ENCODE data around the gene GPX2.

Gene GPX2

DNA sequence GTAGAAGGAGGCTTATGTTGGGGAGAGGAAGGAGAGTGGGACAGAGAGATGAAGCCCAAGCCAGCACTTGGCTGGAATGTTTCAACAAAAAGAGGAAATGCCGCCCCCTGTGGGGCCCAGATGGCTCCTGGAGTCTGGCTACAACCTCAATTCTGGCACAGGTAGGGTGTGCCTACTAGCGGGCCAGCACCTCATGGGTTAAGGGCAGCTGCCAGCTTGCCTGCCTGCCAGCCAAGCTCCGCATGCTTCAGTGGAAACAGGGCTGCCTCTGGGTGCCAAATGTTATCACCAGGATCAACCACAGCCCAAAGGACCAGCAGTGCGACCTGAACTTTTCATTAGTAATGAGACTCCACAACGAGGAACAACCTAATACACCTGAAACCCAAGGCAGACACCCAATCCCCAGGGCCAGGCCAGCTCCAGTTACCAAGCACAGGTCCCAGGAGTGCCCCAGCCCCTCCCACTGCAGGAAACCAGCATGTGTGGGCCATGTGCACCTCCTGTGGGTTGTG lies 18.3 kb upstream of the GPX2 start:
- DNase-seq (ENCODE audit: low read depth): no peak

DNA sequence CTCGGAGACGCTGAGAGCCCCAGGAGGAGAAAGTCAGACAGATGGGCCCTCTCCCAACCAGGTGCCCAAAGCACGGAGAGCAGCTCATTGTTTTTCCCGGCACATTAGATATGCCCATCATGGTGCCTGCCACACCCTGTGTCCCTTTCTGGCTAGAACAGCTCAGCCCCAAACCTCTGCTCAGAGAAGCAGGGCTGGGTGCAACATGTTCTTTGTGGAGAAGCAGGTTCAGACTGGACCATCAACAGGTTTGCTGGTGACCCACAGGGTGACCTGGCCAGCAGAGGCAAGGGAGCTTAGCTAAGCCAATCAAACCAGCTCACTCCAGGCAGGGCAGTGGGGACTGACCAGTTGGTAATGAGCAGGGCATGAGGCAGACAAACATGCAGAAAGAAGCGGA lies 16.2 kb upstream of the GPX2 start:
- no peak for DNase-seq (ENCODE audit: low read depth)

DNA sequence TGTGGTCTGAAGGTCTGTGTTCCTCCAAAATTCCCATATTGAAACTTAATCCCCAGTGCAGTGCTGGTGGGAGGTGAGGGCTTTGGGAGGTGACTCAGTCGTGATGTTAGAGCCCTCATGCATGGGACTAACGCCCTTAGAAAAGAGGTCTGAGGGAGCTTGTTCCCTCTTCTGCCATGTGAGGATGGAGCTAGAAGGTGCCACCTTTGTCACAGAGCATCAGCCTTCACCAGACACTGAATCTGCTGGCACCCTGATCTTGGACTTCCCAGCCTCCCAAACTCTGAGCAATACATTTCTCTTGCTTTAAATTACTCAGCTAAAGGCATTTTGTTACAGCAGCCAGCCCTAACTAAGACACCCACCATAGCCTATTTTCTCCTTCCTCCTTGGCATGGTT lies 15.7 kb upstream of the GPX2 start:
- no peak for DNase-seq (ENCODE audit: low read depth)

DNA sequence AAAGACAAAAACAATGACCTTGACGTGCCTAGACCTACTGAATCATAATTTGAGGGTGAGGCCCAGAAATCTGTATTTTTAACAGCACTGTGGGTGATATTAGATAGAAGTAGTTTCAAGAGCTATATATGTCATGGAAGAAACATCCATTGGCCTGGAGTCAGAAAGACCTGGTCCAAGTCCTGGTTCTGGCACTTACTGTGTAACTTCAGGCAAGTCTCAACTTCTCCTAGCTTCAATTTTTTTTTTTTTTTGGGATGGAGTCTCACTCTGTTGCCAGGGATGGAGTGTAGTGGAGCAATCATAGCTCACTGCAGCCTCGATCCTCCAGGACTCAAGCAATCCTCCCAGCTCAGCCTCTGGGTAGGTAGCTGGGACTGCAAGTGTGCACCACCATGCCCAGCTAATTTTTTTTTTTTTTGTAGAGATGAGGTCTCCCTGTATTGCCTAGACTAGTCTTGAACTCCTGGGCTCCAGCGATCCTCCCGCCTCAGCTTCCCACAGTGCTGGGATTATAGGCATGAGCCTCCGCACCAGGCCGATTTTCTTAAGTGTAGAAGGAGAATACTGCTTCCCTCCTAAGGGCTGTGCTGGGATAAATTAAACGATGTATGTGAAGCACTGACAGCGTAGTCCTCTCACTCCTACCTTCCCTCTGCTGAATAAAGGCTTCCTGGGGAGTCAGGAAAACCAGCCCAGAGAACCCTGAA lies 14.3 kb upstream of the GPX2 start:
- no peak for DNase-seq (ENCODE audit: low read depth)

DNA sequence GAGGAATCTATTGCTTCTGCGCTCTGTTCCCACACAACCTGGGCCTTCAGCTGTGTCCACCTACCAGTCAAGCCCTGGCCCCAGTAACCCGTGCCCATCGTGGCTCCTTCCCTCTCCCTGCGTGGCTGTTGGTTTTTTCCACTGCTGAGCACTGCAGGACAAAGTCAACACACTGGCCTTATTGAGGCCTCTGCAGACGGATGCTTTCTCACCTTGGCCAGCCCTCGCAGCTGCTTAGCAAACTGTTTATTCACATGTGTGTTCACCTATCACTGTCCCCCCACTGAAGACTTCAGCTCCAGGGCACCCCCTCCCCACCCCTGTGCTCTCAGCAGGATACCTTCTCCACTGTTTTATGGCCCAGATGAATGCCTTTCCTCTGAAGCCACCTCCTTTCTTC lies 12.8 kb upstream of the GPX2 start:
- no peak for DNase-seq (ENCODE audit: low read depth)

DNA sequence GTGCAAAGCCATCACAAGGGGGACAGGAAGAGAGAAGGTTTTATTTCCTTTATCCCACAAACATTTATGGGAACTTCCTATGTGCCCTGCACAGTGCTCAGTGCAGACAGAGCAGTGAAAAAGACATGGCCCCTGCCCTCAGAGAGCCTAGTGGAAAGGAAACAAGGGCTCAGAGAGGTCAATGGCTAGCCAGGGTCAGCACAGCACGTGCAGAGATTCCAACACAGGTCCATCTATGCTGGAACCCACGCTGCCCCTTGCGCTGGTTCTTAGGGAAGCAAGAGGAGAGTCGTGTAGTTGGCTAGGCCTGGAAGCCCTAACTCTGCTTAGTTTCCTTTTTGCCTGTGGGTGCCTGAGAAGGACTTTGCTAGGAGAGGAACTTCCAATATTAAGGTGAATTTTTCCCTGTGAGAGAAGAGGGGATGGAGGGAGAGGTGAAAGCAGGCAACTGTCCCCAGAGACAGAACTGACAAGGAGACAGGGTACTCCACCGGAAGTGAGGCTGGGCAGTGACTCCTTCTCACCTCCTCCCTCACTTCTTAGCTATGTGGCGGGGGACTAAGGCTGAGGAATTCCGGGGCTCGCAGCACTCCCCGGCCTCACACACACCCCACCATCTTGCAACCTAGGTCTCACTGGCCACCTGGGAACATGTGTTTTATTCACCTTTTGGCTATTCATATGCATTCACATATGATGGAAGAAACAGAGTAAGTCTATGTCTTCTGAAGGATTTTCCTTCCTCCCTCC lies 12.1 kb upstream of the GPX2 start:
- no peak for DNase-seq (ENCODE audit: low read depth)

DNA sequence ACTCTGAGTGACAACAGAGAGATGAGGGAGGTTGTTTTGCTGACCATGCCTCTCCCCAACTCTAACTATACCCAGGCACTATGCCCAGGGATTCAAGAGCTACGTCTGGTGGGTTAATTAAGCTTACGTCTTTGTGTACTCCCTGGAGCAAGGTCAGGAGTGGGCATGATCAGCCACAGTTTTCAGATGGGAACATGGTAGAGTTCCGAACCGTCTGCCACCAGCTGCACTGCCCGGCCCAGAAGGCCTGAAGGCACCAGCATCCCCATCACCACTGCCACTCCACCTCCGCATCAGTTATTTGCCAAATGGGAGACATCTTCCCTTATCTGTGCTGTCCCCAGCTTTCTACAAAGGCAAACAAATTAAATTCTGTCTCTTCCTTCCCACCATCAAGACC lies 11.1 kb upstream of the GPX2 start:
- DNase-seq (ENCODE audit: low read depth): no peak

DNA sequence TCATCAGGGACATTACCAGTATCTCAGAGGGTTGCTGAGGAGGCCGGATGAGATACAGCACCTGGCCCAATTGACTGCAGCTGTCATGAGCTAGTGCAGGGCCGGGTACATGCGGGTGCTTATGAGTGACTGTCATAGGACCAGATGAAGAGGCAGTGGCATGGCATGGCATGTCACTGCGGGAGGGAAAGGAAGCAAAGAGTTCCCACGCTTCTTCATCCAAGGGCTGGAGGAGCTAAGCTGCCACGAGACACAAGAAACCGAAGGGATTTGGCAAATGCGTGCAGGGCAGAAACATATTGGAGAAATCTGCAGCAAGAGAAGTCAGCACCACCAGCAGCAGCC lies 10.7 kb upstream of the GPX2 start:
- DNase-seq (ENCODE audit: low read depth): no peak

DNA sequence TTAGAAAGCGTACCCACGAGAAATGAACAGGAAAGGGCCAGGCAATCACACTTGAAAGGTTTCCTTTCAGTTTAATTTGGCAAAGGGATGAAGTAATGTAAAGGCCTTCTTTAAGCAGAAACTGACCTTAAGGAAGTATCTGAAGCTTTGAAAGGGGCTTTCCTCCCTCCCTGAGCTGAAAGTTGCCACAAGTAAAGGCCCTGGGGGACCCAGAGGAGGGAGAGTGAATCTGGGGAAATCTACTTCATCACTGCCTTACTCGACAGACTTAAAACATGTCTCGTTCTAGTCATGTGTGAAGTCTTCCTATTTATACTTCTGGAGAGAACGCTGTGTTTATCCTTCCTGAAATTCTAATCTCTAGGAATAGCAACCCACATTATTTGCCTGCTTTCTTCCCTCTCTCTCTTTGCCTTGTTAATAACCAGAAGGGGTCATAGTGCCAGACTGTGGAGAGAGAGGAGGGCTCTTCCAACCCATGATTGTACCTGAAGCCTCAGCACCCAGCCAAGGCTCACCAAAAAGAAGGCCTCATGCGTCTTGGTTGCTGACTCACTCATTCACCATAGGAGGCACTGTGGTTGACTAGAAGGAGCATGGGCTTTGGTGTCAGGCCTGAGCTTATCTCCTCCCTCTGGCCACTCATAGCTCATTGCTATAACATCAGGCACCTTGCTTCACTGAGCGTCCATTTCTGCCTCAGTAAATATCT lies 10.2 kb upstream of the GPX2 start:
- no peak for DNase-seq (ENCODE audit: low read depth)

DNA sequence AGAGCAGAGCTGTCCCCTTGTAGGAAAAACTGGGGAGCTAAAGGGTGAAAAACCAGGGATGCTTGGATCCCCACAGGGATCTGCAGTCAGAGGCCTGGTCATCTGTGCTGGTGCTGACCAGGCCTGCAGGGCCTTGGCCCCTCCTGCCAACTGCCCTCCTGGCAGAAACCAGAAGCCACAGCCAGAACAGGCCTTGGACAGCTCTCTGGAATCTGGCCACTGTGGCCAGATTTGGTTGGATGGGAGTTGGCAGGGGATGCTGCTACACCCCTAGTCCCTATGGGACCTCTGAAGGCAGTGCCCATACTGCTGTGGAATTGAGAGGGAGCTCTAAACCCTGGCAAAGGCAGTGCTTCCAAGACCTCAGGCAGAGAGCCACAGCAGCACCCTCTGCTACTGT lies 9.2 kb upstream of the GPX2 start:
- DNase-seq (ENCODE audit: low read depth): no peak

DNA sequence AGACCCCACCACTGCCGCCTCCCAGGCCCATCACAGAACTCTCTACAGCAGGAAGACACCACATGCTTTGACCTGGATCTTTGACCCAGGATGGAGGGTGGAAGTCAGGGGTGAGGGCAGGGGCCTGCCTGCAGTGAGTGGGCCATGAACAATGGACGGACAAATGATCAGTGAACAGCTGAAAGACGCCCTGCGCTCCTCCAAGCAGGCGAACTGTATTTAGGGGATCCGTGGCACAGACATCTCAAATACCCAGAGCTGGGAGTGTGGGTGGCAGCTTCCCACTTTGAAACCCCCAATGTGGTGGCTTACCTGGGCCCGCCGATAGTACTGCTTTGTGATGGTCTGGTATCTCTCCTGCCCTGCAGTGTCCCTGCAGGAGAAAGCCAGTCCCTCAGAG lies 8.7 kb upstream of the GPX2 start:
- DNase-seq (ENCODE audit: low read depth): no peak

DNA sequence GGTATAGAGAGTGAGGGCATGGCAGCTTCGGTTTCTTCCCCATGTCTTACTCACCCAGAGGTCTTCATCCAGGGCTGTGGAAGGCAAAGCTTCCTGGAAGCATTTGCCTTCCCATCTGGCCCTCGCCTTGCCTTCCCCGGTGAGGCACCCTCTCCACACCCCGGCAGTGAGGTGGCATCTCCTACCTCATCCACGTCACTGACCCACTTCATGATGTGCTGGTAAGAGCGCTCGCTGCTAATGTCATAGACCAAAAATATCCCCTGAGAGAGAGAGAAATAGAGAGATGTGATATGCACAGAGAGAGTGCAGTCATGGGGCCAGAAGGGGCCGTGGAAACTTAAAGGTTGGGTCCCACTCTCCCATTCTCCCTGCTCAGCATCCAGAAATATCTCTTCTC lies 8.3 kb upstream of the GPX2 start:
- no peak for DNase-seq (ENCODE audit: low read depth)

DNA sequence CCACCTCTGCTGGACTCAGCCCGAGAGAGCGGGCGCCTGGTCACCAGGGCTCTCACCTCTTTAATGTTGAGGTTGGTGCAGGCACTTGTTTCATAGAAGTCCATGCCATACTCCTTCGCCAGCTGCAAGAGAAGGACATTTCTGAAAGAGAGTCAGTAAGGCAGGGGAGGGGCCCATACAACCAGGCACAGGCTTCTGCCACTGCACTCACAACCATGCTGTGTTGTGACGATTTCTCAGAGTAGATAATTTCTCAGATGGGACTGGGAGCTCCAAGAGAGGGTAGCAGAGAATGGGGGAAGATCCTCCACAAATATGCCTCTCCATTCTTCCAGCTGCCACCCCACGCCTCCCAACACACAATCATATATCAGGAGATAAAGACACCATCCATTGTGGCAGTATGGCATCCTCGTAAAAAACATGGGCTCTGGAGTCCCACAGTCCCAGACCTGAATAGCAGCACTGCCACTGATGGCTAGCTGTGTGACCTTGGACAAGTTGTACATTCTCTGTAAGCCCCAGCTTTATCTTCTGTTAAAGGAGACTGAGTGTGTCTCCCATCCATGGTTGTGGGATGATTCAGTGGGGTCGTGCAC lies 6.2 kb upstream of the GPX2 start:
- DNase-seq (ENCODE audit: low read depth): no peak

DNA sequence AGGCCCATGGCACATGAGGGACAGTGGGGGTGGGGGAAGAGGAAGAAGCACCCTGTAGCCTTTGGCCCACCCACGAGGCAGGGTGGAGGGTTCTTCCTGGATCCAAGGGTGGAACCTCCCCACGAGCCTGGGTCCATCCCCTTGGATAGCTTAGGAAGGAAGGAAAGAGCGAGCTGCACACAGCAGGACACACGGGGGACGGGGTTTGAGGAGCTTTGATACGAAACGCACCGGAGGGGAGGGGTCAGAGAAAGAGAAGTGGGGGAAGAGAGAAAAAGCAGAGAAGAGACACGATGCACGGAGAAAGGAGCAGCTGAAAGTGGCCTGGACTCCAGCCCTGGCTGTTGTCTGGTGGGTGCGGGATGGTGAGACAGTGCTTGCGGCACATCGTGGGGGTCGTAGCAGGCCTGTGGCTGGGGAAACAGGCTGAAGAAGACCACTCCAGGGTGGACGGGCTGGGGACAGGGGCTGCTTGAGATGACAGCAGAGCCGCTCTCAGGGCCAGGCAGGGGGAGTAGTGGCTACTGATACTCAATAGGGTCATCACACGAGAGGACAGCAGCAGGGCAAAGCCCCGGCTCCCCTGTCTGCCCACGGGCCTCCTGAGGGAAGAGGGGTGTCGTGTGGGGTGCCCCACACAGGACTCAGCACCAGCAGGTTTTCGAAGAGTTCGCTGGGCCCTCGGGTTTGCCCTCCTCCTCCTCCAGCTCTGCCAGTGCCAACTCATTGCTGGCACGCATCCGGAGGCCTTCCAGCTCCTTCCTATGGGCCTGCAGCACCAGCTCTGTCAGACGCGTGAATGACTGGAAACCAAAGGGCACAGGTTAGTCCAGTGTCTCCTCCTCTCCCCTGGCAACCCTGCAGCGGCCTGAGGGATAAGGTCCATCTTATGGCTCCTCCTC lies 5.4 kb upstream of the GPX2 start:
- no peak for DNase-seq (ENCODE audit: low read depth)

DNA sequence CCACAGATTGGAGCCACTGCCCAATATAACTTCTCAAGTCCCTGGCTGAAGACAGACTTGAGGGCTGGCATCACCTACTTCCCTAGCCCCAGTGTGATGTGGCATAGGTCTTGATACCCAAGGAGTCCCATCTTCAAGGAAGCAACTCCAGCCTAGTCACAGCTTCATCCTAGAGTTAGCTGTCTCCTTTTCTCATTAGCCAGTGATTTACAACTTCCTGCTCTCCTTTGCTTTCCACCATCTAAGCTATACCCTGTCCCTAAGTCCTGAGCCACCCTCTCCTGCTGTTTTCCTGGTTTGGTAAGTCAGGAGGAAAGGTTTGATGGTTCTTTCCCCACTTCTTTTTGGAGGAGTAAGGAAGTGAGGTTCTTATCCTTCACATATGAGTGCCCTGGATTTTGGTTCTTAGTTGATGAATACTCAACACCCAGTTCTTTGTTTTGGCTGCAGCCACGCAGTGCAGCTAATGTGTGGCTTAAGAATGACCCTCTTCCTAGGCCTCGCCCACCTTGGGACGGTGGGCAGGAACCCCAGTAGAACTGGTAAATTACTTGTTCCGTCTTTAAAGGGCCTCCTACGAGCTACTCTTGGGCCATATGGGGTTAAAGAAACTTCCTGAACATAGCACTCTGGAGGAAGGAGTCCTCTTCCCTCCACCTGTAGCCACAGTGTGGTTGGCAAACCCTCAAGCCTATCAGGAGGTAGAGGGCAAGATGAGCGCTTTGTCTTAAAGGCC lies 3.9 kb upstream of the GPX2 start:
- no peak for DNase-seq (ENCODE audit: low read depth)

DNA sequence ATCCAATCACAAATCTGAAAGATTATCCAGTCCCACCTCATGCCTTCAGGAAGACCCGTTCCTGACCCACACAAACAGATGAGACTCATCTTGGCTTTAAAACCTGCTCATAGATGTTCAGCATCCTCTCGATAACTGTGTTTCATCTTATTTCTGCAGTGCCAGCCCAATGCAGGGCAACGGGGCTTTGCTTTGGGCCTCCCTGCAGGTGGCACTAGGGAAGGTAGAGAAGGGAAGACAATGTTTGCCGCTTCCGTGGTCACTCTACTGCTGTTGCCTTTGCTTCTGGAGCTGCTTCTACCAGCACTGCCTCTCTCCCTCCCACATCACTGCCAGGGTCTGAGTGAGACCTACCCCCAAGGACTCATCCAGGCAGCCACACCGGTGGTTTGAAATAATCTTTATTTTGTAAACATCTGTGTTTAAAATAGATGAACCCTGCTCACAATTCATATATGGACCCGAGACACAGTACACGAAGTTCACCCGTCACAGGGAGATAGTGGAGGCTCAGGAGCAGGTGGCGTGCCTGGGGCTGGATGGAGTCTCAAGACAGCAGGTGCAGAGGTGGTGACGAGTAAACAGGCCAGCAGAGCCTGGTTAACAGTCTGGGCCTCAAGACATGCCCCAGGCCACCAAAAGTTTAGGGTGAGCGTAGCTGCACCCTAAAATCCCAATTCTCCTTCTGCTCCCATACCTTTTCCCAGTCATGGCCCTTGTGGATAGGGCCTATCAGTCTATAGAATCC lies 3.1 kb upstream of the GPX2 start:
- DNase-seq (ENCODE audit: low read depth): no peak

DNA sequence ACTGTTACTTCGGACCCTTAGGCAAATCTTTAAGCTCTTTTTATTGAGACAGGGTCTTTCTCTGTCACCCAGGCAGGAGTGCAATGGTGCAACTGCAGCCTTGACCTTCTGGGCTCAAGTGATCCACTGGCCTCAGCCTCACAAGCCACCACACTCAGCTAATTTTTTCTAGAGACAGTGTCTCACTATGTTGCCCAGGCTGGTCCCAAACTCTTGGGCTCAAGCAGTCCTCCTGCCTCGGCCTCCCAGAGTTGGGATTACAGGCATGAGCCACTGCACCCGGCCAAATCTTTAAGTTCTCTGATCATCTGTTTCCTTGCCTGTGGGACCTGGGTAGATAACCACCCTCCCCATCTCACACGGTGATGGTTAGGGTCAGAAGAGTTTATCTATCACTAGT lies 2.3 kb upstream of the GPX2 start:
- DNase-seq (ENCODE audit: low read depth): no peak

DNA sequence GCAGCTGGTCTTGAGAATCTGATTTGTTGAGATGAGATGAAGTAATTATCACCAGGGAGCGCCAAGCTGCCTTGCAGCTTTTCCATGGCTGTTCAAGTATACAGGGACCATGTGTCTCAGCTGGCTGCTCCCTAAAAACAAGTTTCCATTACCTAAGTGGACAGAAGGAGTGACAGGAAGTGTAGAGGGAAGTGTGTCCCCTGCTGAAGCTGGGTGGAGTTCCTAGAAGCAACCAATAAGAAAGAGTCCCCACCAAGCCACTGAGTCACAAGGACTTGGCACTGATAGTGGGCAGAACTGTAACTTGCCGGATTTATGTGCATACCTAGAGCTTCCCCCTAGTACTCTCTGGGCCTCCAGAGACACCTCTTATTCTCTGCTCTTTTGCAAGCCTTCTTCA lies 1.5 kb upstream of the GPX2 start:
- no peak for DNase-seq (ENCODE audit: low read depth)

DNA sequence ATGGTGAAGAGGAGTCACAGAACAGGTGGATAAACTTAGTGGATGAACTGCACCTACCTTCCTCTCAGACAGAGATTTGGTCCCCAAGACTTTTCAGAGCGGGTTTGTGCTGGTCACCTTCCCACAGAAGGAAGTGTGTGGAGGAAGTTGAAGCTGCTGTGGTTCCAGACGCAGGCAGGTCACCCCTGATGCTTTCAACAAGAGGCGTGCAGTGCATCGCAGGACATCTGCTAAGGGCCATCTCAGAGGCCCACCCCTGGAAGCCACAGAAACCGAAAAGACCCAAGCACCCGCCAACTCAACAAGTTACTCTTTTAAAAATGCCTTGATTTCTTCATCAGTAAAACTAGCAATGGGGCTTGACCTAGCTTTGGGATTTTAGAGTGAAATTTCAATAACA lies 1.0 kb upstream of the GPX2 start:
- DNase-seq (ENCODE audit: low read depth): no peak

DNA sequence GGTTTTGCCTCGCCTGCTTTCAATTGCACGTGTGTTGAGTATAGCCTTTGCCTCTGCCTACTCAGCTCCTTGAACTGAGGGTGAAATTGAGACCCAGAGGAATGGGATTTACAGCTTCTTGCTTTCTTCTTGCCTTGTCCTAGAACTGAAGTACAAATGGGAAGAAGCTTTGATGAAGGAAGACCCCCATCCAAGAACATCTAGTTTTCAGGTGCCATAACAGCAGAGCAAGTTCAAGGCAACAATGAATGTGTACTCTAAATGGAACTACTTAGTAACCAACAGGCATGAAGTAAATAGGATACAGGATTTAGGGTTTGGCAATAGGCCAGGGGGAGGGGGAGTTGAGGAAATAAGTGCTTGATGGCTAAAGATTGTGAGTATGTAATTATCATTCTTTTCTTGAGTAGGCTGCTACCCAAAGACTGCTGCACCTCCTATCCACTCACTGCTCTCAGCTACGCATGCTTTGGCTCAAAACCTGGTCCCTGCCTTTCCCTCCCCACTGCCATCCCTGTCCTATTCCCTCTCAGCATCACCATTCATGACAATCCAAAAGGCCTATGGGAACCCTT lies 2.1 kb downstream of the GPX2 start:
- DNase-seq (ENCODE audit: low read depth): no peak
